HUDEP-2 (cell line): ENCODE measurements around the gene TTC27.
"Not testable (repeated sequence)": the region's sequence is repeated elsewhere in the genome, so short reads cannot be mapped to it uniquely, and the experiment has no call there.

Experiments
- DNase-seq, 76 experiments: peaks; one replicate each; lab custom pipeline; 2025; ENCODE audit not compliant: unreplicated experiment in 76 of 76; lab: John Stamatoyannopoulos, UW

The TTC27 gene

DNA sequence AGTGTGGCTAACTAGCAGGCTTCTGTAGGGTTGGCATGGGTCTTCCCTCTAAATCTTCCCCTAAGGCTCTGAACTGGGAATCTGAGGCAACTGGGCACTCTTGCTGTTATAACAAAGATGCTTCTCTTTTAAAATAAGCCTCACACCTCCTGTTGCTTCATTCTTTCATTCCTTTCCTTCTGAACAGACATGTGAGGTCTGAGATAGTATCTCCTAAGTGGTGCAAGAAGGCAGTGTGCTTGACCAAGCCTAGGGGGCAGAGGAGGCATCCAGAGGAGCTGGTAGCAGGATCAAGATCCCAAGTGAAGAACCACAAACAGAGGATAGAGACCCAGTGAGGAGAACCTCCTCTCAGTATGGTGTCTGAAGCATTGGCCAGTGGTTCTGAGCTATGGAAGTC lies 90.9 kb downstream of the TTC27 start:
- DNase-seq: no peak

DNA sequence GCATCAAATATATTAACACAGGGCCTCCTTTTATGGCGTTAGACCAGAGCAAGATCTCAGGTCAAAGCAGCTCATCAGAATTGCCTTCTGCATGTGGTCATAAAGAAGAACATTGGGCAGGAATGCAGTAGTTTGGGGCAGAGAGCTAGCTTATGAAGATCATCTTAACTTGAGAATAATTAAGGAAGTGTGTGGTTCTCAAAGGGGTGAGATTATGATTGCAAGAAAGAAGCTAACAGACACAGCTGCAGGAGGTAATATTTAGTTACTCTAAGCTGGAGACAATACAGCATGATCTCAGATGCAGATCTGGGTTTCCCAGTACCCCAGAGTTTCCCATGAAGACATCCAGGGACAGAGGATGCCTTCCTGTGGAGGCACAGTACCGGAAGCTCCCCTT lies 91.6 kb downstream of the TTC27 start:
- no peak for DNase-seq

DNA sequence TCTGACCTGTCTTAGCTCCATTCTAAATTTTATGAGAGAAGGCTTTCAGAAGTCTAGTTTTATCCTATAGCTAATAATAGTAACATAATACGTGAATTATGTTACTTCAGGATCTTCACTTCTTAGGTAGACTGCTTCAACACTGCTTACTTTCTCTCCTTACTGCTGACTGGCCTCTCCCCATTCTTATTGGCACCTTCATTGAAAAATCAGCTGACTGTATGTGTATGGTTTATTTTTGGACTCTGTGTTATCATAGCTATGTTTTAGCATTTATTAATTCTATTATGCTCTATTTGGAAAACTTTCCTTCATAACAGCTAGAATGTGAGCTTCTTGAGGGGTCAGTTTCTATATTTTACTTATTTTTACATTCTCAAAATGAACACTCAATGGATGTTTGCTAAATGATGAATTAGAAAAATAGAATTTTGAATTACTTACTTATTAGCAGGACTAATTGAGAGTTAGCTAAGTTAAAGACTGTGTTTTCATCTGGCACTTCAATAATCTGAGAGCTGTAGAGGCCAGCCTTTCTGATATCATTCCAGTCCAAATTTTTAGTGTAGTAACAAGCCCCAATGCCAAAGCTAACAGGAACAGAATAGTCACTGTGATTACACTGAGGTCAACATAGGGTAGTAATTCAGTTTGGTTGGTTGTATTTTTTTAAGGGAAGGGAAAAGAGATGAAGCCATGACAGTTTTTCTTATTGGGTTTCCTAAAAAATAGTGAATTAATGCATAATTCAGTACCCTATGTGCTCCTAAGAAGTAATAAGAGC lies 92.3 kb downstream of the TTC27 start:
- DNase-seq: no peak

DNA sequence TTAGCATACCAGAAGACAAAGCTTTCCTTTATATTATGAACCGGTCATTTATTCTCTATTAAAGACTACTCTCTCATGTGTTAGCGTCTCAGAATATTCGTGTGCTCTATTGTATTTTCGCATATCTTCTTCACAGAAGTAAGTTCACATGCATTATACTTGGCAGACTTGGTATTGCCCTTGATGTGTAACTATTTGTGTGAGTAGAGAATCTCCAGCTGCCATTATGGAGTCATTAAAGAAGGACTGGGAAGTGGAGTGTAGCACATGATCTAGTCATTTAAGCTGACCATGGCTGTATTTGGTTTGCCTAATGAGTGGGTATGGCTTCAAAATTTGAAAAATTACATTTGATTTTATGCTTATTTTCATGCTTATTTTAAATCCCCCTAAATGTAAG lies 92.9 kb downstream of the TTC27 start:
- DNase-seq: no peak

DNA sequence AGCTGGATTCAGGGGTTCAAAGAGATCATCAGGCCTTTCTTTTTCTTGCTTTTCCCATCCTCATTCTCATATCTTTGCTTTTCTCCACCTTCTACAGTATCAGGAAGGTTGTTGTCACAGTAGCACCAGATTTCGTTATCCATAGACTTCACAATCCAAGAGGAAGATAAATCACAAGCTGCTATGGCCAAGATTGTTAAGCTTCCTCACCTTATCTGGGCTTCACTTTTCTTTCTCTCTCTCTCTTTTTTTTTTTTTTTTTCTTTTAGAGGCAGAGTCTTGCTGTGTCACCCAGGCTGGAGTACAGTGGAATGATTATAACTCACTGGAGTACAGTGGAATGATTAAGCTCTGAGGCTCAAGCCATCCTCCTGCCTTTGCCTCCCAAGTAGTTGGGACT lies 93.5 kb downstream of the TTC27 start:
- DNase-seq: no peak

DNA sequence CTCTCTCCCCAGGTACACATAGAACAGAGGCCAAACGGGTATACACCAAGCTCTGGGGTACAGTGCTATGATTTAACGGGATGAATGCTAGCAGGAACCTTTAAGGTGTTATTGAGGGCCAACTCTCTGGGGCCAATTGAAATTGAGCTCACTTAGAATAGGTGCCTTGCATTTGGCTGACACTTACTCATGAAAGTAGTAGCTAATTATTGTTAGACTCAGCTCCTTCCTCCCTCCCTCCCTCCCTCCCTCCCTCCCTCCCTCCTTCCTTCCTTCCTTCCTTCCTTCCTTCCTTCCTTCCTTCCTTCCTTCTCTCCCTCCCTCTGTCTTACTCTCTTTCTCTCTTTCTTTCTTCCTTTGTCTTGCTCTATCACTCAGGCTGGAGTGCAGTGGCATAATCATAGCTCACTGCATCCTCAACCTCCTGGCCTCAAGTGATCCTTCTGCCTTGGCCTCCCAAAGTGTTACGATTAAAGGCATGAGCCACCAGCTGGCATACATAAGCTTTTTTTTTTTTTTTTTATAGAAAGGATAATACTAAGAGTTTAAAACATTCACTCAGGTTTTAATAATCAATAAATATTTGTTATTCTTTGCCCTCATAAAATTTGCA lies 95.7 kb downstream of the TTC27 start:
- no peak for DNase-seq

DNA sequence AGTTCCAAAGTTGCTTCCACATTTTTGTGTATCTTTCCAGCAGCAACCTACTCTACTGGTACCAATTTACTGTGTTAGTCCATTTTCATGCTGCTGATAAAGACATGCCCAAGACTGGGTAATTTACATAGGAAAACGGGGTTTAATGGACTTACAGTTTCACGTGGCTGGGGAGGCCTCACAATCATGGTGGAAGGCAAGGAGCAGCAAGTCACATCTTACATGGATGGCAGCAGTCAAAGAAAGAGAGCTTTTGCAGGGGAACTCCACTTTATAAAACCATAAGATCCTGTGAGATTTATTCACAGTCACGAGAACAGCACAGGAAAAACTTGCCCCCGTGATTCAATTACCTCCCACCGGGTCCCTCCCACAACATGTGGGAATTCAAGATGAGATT lies 98.8 kb downstream of the TTC27 start:
- not testable (repeated sequence) for DNase-seq

DNA sequence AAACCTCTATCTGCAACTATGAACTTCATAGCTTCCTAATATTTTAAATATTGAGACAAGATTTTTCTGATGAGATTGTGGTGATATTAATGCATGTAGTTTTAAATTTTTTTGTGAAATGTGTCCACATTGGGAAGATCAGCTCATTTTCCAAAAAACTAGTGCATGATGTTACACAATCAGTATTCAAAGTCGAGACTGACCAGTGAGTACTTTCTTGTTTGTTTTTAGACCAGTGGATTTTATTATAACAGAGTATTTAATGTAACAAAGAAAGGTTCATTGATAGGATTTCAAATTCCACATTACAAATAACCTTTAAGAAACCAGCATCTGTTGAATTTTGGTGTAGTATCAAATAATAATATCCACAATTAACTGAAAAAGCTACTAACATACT lies 99.3 kb downstream of the TTC27 start:
- DNase-seq: no peak

DNA sequence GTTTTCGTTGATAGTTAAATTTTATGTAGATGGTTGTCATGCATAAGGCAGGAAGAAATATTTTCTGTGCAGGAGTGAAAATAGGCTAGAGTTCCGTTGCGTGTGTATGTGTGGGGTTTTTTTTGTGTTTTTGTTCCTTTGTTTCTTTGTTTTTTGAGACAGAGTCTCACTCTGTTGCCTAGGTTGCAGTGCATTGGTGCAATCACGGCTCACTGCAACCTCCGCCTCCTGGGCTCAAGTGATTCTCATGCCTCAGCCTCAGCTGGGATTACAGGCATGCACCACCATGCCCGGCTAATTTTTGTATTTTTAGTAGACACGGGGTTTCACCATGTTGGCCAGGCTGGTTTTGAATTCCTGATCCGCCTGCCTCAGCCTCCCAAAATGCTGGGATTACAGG lies 103.1 kb downstream of the TTC27 start:
- DNase-seq: not testable (repeated sequence)

DNA sequence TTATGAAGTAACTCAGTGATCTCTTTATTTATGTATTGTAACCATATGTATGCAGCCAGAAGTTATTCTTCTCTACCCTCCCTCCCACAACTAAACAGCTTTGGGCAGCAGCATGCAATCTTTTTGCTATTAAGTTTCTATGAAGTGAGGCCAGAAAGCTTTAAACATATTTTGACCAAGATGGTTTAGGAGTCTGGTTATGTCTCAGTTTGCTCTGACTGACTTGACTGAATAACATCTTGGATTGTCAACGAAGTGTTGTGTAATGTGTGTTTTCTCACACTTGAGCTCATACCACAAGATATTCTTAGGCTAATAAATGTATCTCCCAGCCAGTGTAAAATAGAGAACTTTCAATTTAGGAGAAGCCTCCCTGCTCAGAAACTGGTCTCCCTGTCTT lies 104.3 kb downstream of the TTC27 start:
- DNase-seq: no peak

DNA sequence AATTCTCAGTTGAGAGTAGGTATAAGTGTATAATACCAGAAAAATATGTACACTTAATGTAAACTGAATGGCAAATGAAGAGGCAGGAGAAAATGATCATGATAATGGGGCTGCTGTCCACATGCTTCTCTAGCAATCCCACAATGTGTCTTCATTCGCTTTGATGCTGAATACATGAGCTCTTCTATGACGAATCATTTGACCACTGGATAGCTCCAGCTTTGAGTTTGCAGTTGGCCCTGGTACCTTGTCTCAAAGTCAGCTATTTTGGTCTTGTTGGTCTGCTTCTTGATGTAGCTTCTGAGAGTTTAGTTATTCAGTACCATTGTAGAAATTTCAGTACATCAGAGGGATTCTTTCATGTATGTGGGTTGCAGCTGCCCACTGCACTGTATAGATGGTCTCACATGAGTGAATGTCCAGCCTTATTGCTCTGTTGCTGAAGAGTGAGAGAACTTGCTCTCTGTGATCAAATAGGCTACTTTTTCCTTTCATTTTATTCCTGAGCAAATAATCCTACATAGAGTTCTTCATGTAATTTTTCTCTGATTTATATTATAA lies 105.1 kb downstream of the TTC27 start:
- DNase-seq: no peak

DNA sequence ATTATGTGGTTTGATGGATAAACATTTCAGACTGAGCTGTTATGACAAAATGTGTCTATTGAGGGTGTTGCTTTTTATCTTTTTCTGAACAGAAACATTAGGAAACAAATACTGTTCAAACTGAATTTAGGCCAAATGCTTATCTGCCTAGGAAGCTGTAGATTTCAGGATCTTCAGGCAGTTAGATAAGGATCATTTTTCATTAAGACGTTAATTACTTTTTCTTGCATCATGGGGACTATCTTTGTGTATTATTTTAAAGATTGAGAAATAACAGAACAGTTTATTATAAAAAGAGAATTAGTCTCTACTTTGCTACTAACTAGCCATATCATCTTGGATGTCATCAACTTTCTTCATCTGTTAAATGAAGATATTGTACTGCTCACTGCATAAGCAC lies 107.5 kb downstream of the TTC27 start:
- peak in 1 of 76 experiments; percentile 18 for DNase-seq

DNA sequence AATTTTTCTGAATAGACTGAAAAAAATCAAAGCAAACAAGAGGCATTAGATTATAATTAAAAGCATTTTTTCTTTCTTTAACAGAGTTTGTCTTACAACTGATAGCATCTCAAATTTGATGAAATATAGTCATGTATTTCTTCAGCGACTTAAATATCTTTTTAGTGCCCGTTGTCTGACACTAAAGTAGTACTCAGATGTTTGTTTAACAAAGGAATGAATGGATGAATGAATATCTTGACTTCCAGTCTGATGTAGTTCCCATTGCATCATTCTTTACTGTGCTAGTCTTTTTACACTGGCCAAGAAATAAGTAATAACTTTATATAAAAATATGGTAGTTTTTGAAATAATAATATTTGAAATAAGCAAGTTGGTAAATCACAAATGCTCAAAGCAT lies 111.1 kb downstream of the TTC27 start:
- DNase-seq: no peak

DNA sequence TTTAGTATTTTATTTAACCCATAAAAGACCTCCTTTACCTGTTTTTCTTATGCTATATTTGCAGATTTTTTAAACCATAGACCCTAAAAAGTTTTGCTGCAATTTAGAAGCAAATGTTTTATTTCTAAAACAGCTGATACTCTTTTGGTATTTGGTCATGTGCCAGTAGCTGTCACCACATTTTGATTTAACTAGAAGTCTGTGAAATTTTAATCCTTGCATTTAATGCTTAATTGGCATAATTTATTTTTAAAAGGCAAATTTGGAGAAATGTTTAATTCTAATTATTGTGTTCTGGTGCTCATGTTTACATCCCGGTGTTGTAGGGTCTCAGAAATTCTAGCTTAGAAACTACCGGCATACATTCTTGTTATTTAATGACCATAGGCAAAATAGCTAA lies 111.8 kb downstream of the TTC27 start:
- DNase-seq: no peak

DNA sequence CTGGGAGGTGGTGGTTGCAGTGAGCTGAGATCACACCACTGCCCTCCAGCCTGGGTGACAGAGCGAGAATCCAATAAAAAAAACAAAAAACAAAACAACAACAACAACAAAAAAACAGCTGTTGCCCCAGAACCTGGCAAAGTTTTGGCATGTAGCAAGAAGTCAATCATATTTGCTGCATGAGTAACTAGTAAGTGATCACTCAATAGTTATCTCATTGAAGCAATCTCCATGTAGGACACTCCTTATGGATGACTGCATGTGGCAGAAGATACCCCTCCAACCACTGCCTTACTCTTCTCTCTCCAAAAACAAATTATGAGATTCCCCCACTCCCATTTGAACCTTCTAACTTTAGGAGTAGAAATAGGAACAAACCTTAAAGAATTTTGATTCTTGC lies 113.7 kb downstream of the TTC27 start:
- no peak for DNase-seq

DNA sequence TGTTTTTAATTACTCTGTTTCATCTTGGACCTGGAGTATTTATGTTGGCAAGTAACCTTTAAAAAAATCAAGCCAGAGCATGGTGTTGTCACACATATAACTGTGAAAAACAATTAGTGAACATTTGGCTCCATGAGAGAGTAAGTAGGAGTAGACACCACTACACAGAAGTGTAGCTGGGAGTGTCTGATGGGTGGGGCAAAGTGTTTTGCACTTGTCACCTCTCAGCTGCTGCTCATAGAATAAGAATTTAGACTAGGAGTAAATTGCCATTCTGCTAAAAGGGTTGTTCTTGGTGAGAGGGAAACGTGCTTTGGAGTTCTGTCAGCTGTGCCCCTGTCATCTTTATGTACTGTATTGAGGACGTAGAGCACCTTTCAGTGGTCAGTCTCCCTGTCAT lies 114.5 kb downstream of the TTC27 start:
- DNase-seq: peak in 9 of 76 experiments; percentile 1 to 18 (median 6)

DNA sequence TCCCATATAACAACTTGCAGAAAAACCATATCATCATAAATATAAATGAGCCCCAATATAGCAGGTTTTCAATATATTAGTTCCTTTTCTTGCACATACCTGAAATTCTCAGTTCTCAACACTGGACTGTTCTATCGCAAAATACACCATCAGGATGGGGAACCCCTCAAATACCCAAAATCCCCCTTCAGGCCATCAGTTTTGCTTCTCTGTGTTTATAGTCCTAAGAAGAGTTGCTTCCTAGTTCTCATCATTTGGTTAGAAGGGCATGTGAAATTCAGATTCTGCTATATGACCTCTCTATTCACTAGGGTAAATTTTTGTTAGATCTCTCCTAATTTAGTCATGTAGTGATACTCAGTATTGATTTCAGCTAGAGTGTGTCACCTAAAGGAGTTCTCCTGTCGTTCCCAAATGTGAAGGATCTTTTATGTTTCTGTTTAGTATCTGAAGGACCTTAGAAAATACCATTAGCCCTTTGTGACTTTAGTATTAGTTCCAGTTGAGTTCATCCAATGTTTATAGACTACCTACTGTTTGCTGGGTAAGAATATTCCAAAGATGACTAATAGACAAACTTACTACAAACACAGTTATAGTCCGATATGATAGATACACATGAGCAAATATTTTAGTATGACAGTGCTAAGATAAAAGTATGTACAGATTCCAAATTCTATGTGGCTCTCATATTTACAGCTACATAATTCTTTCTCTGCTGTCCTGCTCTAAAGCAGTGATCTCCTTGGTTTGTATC lies 115.8 kb downstream of the TTC27 start:
- no peak for DNase-seq

DNA sequence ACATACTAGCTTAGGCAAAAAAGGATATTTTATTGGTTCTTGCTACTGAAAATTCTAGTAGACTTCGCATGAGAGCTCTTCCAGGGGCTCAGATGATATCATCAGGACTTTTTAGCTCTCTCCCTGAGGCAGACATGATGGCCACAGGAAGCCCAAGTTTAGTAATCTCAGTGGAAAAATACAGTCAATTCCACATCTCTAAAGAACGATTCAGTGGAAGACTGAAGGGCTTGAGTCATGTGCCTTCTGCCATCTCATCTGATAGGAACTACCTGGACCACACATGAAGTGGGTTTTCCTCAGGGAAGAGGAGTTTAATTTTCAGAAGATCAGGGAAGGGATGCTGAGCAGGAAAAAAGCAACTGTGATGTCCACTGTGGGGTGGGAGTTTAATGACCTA lies 117.3 kb downstream of the TTC27 start:
- DNase-seq: no peak

DNA sequence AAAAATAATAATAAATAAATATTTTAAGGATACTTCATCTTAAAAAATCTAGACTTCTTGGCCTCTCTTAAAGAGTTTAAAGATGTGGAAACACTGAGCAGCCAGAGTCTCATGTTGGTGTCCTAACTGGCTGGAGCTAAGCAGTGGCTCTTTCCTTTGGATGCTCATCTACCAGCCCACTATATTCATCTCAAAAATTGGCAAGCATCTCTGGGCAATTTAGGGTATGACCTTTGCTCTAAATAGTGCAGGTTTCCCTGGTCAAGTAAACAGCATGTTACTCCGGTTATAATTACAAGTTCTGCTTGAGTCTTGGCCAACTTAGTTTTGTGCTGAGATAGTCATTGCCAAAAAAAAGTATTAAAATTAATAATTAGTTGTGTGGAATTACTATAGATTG lies 117.8 kb downstream of the TTC27 start:
- DNase-seq: no peak

DNA sequence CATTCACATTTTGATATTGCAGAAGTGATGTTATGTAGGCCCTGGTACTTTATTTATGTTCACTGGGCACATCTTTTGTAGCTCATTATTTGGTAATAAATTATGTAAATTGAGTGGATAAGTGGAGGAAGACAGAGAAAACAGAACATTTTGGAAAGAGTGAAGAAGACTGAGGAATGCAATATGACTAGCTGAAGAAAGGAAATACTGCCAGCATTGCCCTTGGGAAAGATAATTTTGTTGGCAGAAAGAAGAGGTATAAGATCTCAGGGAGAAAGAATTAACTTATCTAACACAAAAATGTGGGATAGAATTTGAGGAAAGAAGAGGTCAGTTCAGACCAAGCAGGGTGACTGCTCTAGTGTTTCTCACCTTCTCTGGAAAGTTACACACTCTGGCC lies 118.8 kb downstream of the TTC27 start:
- DNase-seq: no peak

DNA sequence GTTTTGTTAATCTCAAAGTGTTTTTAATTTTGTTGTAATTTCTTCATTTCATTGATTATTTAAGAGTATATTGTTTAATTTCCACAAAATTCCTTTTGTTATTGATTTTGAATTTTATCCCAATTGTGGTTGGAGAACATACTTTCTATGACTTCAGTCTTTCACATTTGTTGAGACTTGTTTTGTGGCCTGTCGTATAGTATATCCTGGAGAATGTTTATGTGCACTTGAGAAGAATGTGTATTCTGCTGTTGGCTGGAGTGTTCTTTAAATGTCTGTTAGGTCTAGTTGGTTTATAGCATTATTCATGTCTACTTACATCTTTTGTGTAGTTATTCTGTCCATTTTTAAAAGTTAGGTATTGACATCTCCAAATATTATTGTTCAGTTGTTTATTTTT lies 120.3 kb downstream of the TTC27 start:
- no peak for DNase-seq

DNA sequence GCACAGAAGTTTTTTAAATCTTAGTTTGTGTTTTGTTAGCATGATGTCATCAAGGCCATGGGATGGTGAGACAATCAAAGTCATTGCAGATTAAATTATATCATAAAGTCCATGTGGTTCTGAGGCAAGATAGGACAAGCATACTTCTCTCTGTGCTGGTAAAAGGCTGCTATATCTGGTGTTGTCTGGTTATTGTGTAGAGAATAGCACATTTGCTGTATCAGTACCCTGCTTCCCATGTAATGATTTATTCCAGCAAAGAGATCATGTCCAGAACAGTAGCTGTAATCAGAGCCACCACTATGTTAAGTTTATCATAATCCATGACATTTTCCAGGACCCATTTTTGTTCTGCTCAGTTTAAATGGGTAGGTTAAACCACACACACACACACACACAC lies 123.0 kb downstream of the TTC27 start:
- no peak for DNase-seq
